Kidney (tissue), 14 donors: Measurements from ENCODE around the gene SAMD14. TPM values are rescaled to one million over a fixed set of nuclear protein-coding genes. Genes with fewer than 3 reads are reported as not detected.

Source experiments
- DNase-seq, 5 donors: peaks; one replicate each; pipeline ENCODE4 v3.0.0-alpha.2; 2013 to 2020
- FAIRE-seq: peaks from 2 replicates; lab custom pipeline; 2012; peaks lifted over from hg19 to GRCh38; lab: Jason Lieb, UNC
- H3K27ac ChIP-seq, 2 donors: one replicate each; pipeline ENCODE4 v1.7.0; 2013; ENCODE audit warnings: low read depth in 2 of 2, low read length in 2 of 2, inconsistent platforms in 1 of 2
- H3K27me3 ChIP-seq: one replicate; pipeline ENCODE4 v1.7.1; 2013; ENCODE audit warnings: low read length, inconsistent platforms; ENCODE audit not compliant: control insufficient read depth, insufficient read depth
- H3K36me3 ChIP-seq, 3 donors: one replicate each; pipeline versions ENCODE4 v1.7.0 to v1.7.1; 2013; ENCODE audit warnings: low read length in 3 of 3, control low read depth in 1 of 3, inconsistent platforms in 1 of 3; ENCODE audit not compliant: insufficient read depth in 3 of 3, control insufficient read depth in 2 of 3
- H3K4me1 ChIP-seq, 3 donors: one replicate each; pipeline versions ENCODE4 v1.7.0 to v1.7.1; 2013; ENCODE audit warnings: low read length in 3 of 3, inconsistent platforms in 1 of 3, low read depth in 1 of 3; ENCODE audit not compliant: control insufficient read depth in 2 of 3, insufficient read depth in 2 of 3
- H3K4me3 ChIP-seq, 3 donors: one replicate each; pipeline versions ENCODE4 v1.7.0 to v1.8.1; 2013; ENCODE audit warnings: low read length in 3 of 3, control low read depth in 1 of 3, inconsistent platforms in 1 of 3
- H3K9ac ChIP-seq, 3 donors: one replicate each; pipeline versions ENCODE4 v1.7.0 to v1.7.1; 2013; ENCODE audit warnings: low read length in 3 of 3, control low read depth in 1 of 3, inconsistent platforms in 1 of 3
- H3K9me3 ChIP-seq, 3 donors: one replicate each; pipeline versions ENCODE4 v1.7.0 to v1.7.1; 2013; ENCODE audit warnings: low read length in 3 of 3, control low read depth in 1 of 3, inconsistent platforms in 1 of 3; ENCODE audit not compliant: control insufficient read depth in 2 of 3, insufficient read depth in 1 of 3
- CTCF ChIP-seq: IDR thresholded peaks from 3 replicates; pipeline ENCODE4 v1.5.1; 2012; ENCODE audit warnings: mild to moderate bottlenecking, moderate library complexity, borderline replicate concordance; ENCODE audit not compliant: insufficient read depth; ENCODE audit errors: extremely low read depth
- intact Hi-C: fragments of 100-400 bp; cut with DNase I; formaldehyde crosslinking; loops from one replicate; pipeline ENCODE4 v1.11.1; 2022
- polyA plus RNA-seq: library from polyadenylated mRNA; stranded (reverse); fragments of 350-450 nt; fragmentation: Illumina TruSeq; extraction: RNeasy Lipid Tissue Mini Kit (QIAGEN cat#74804); gene quantifications from one replicate; pipeline ENCODE4 v1.2.3, GENCODE V29; 2014; ENCODE audit warnings: low read depth, low replicate concordance; ENCODE audit not compliant: insufficient read depth
- total RNA-seq: library from RNA; stranded (reverse); fragmentation: NEBNext Ultra II Directional; extraction: Animal tissue kit (Norgen Biotek cat#: 25700); gene quantifications from one replicate; pipeline ENCODE4 v1.2.1, GENCODE V29; 2021
- donor health status: control.
- donor health status: control.
- donor health status: control.
- donor health status: control.
- donor health status: control.
- donor health status: DM: yes; HTN: yes; CAD: no.
- donor health status: Normal renal cell carcinoma (clear cell type).

Gene SAMD14
- total and polyA plus RNA-seq, 2 donors from 2014 or later, result 3.7 to 5.0 TPM

- Histone ChIP-seq H3K9me3 (no peaks in the 10 kb centered on the region), H3K4me1 (peaks cover 0 to 13% (median 3%) of the 10 kb centered on the region in 3 donors), H3K4me3 (no peak overlapping the region), H3K36me3 (no peaks in the 10 kb centered on the region), H3K27me3 (no peaks in the 10 kb centered on the region), H3K9ac (no peak overlapping the region), H3K27ac (no peak overlapping the region)
- no peak for DNase-seq
- intact Hi-C loops, result no loop called here
- no peak for TF ChIP-seq CTCF
- no peak for FAIRE-seq
Measured at GRCh38 chr17:50120475-50121253, 9.3 kb downstream of the SAMD14 start.

- Histone ChIP-seq H3K27ac (no peak overlapping the region), H3K4me1 (peaks cover 0 to 7% (median 3%) of the 10 kb centered on the region in 3 donors), H3K36me3 (no peaks in the 10 kb centered on the region), H3K27me3 (no peaks in the 10 kb centered on the region), H3K4me3 (no peak overlapping the region), H3K9ac (no peak overlapping the region), H3K9me3 (no peaks in the 10 kb centered on the region)
- intact Hi-C loops, result no loop called here
- TF ChIP-seq CTCF, result no peak
- DNase-seq, result no peak
- no peak for FAIRE-seq
Measured at GRCh38 chr17:50118828-50119218, 11.1 kb downstream of the SAMD14 start.

GRCh38 chr17:50118076-50118827, 11.7 kb downstream of the SAMD14 start:
- H3K27ac ChIP-seq, result no peak overlapping the region
- no peaks in the 10 kb centered on the region for H3K27me3 ChIP-seq
- no peaks in the 10 kb centered on the region for H3K36me3 ChIP-seq
- no peak overlapping the region for H3K9ac ChIP-seq
- no peaks in the 10 kb centered on the region for H3K9me3 ChIP-seq
- H3K4me1 ChIP-seq, result peaks cover 0 to 4% (median 3%) of the 10 kb centered on the region in 3 donors
- H3K4me3 ChIP-seq, result no peak overlapping the region
- intact Hi-C loops, result no loop called here
- no peak for TF ChIP-seq CTCF
- DNase-seq, result no peak
- no peak for FAIRE-seq
